B cell (primary cell): ENCODE data around the gene PLAAT3.

Source experiments
- CTCF ChIP-seq: fragments of 200-600 bp; IDR thresholded peaks from one replicate; pipeline ENCODE4 v1.8.0; 2022; ENCODE audit warnings: antibody characterized with exemption, mild to moderate bottlenecking
- EZH2 ChIP-seq: IDR thresholded peaks from 2 replicates; pipeline ENCODE4 v1.6.1; 2012; ENCODE audit warnings: borderline replicate concordance, low read depth, mild to moderate bottlenecking, moderate library complexity, low read length; ENCODE audit not compliant: insufficient read depth, poor library complexity, severe bottlenecking

- TF ChIP-seq CTCF (no peak), EZH2 (no peak)
Measured at GRCh38 chr11:63613517-63614135, 607 bp downstream of the PLAAT3 start.
